ENCODE measurements around the gene RPS18.
"Not testable (repeated sequence)": the region's sequence is repeated elsewhere in the genome, so short reads cannot be mapped to it uniquely, and the experiment has no call there.

The RPS18 gene

DNA sequence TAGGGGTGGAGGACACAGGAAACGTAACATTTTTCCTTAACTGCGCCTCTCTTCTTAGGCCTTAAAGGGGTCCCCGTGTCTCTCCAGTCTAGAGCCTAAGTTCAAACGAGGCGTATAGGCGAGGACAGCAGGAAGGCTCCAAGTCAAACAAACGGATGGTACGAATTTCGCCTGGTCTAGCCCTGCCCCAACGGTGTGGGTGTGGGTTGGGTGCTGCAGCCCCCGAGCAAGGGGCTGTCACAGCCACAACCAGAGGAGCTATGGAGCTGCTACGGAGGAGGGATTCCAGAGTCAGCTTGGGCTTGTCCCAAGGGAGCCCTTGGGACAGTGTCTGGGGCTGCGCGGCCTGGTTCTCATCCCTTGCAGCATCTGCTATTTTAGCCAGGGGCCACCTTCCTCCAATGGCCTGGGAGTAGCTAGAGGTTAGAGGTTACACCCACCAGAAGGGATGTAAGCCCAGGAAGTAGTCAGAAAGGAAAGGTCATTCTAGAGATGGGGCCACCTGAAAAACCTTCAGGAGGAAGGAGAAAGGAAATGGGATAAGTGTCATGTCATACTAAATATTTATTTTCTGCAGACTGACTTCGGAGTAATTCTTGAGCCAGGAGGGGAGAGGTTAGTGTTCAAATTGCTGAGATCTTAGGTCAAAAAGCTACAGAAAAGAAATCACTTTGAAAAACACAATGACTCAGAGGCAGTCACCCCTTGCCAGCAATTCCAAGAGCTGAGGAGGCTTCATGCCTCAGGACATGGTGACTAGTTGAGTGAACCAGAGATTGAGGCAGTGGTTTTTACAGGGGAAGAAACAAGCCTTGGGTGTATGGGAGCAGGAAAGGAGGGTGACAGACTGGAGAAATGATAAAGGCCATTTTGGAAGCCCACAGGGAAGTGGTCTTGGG lies 21.9 kb upstream of the RPS18 start:
- TF ChIP-seq POLR2AphosphoS5 (IDR thresholded peaks at IDR 0.05; ENCODE audit: low read depth, low read length), result no peak
- TF ChIP-seq POLR2A (IDR thresholded peaks at IDR 0.05; ENCODE audit: low read depth, low read length), result no peak
- TF ChIP-seq TAF1 (IDR thresholded peaks at IDR 0.05; ENCODE audit: borderline replicate concordance, low read depth, low read length), result no peak
- no peak for FAIRE-seq
- no peak for DNase-seq (ENCODE audit: insufficient read length)

DNA sequence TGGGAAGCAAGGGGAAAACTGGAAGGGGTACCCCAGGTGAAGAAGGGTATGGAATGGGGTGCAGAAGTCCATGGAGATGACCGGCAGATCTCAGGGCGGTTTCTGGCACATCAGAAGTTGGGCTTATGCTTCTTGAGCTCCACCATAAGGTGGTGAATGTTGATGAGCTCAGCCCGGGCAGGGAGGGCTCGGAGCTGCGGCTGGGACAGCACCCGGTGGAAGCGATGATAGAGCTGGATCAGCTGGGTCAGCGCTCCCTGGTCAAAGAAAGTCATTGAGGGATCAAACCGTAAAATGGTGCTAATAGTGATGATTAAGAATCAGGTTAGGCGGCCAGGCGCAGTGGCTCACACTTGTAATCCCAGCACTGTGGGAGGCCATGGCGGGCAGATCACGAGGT lies 21.1 kb upstream of the RPS18 start:
- FAIRE-seq (no peak), DNase-seq (ENCODE audit: insufficient read length) (no peak)
- TF ChIP-seq TAF1 (IDR thresholded peaks at IDR 0.05; ENCODE audit: borderline replicate concordance, low read depth, low read length), result no peak

DNA sequence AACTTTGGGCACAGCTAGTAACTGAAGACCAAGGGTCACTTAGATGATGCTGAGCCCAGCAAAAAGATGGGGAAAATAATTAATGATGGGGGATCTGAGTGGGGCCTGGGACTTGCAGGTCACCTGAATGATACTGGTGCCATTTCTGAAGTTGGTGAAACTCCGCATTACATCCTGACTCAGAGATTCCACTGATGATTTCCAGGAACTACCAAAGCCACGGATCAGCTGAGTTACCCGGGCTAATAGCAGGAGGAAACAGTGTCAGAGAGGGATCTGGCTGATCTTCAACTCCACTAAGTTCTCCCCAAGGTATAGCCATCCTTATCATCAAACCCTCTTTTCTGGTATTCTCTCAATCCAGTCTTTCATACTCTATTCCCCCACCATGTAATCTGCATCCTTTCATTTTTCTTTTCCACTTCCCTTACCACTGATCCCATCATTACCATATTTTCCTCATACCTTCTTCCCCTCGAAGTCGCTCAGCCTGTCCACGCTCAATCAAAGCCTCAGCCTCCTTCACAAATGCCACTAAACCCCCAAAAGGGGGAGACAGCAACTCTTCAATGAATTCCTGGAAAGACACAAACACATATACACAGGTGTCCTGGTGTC lies 20.4 kb upstream of the RPS18 start:
- no peak for DNase-seq (ENCODE audit: insufficient read length)
- FAIRE-seq, result no peak
- TF ChIP-seq TAF1 (IDR thresholded peaks at IDR 0.05; ENCODE audit: borderline replicate concordance, low read depth, low read length), result no peak

DNA sequence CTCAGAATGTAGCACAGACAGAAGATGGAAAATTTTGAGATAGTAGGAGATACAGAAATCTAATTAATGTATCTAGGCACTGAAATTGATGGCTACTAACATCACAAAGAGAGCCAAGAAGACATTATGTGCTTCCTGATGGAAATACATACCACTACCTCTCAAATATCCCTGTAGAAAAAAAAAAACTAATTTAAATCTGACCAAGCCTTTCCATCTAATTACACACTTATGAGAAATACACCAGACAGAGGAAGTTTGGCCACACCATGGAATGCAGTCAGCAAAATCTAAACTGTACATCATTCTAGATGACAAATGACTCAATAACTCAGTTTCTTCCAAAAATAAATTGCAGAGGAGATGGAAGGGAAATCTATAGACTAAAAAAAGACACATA lies 19.1 kb upstream of the RPS18 start:
- no peak for FAIRE-seq
- no peak for TF ChIP-seq TAF1 (IDR thresholded peaks at IDR 0.05; ENCODE audit: borderline replicate concordance, low read depth, low read length)
- no peak for TF ChIP-seq POLR2AphosphoS5 (IDR thresholded peaks at IDR 0.05; ENCODE audit: low read depth, low read length)
- TF ChIP-seq POLR2A (IDR thresholded peaks at IDR 0.05; ENCODE audit: low read depth, low read length), result no peak
- DNase-seq (ENCODE audit: insufficient read length), result no peak

DNA sequence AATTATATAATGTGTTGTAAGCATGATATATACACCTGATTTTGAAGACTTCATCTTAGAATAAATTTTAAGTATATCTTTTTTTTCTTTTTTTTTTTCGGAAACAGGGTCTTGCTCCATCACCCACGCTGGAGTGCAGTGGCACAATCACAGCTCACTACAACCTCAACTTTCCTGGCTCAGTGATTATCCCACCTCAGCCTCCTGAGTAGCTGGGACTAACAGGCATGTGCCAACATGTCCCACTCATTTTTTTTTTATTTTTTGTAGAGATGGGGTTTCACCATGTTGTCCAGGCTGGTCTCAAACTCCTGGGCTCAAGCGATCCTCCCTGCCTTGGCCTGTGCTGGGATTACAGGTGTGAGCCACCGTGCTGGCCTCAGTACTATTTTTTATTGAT lies 17.3 kb upstream of the RPS18 start:
- TF ChIP-seq POLR2AphosphoS5 (IDR thresholded peaks at IDR 0.05; ENCODE audit: low read depth, low read length), result no peak
- TF ChIP-seq TAF1 (IDR thresholded peaks at IDR 0.05; ENCODE audit: borderline replicate concordance, low read depth, low read length), result no peak
- TF ChIP-seq POLR2A (IDR thresholded peaks at IDR 0.05; ENCODE audit: low read depth, low read length), result no peak
- DNase-seq (ENCODE audit: insufficient read length) (no peak), FAIRE-seq (no peak)

DNA sequence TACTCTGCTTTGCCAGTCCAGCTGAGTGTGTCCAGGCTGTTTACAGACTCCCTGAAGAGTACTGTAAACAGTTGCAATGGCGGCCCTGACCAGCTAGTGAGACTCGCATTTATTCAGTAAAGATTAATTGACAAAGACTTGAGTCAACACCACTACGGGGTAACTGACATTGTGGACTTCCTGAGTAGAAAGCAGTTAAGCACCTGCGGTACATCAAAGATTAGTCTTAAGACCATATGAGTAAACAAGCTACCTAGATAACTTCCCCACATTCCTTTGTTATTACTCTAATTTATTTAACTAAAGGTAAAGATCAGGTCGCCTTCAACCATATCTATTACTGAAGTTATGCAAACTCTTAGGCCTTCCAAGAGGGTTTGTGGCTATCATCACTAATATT lies 12.8 kb upstream of the RPS18 start:
- TF ChIP-seq POLR2A (IDR thresholded peaks at IDR 0.05; ENCODE audit: low read depth, low read length) (no peak), POLR2AphosphoS5 (IDR thresholded peaks at IDR 0.05; ENCODE audit: low read depth, low read length) (no peak), TAF1 (IDR thresholded peaks at IDR 0.05; ENCODE audit: borderline replicate concordance, low read depth, low read length) (no peak)
- no peak for DNase-seq (ENCODE audit: insufficient read length)
- FAIRE-seq, result no peak

DNA sequence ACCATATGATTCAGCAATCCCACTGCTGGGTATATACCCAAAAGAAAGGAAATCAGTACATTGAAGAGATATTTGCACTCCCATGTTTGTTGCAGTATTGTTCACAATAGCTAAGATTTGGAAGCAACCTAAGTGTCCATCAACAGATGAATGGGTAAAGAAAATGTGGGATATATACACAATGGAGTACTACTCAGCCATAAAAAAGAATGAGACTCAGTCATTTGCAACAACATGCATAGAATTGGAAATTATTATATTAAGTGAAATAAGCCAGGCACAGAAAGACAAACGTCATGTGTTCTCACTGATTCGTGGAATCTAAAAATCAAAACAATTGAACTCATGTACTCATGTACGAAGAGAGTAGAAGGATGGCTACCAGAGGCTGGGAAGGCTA lies 9.4 kb upstream of the RPS18 start:
- not testable (repeated sequence) for DNase-seq (ENCODE audit: insufficient read length); FAIRE-seq

DNA sequence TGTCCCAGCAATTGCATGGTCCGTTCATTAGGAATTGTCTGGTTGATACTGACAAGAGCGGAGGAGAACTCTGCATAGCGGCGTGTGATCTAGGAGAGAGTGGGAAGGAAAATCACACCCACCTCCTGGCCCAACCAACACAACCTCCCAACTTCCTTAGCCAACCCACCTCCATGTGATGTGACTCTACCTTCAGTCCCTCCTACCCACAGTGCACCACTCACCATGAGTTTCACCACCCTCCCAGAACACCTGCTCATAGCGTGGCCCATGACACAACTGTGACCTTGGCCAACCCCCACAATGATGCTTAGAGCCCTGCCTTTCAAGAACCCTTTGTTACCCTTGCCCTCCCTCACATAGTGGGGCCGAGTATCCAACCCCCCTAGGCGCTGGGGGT lies 7.9 kb upstream of the RPS18 start:
- FAIRE-seq (no peak), DNase-seq (ENCODE audit: insufficient read length) (no peak)
- TF ChIP-seq POLR2A (IDR thresholded peaks at IDR 0.05; ENCODE audit: low read depth, low read length) (no peak), TAF1 (IDR thresholded peaks at IDR 0.05; ENCODE audit: borderline replicate concordance, low read depth, low read length) (no peak), POLR2AphosphoS5 (IDR thresholded peaks at IDR 0.05; ENCODE audit: low read depth, low read length) (no peak)

DNA sequence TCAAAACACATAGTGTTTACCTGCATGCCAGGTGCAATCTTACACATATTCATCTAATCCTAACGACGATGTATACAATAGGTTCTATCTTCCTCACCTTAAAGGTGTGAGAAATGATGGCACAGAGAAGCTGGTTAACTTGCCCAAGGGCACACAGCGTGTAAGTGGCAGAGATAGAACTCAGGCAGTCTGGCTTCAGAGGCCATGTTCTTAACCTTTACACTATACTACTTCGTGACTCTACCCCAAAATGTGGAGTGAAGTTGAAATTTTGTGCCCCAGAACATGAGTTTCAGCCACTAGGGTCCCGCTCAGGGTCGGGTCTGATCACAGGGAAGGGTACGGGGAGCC lies 783 bp upstream of the RPS18 start:
- DNase-seq (ENCODE audit: insufficient read length) (no peak), FAIRE-seq (peak; percentile 67)
- TF ChIP-seq POLR2AphosphoS5 (IDR thresholded peaks at IDR 0.05; ENCODE audit: low read depth, low read length), result no peak
- no peak for TF ChIP-seq POLR2A (IDR thresholded peaks at IDR 0.05; ENCODE audit: low read depth, low read length)
- TF ChIP-seq TAF1 (IDR thresholded peaks at IDR 0.05; ENCODE audit: borderline replicate concordance, low read depth, low read length), result no peak

DNA sequence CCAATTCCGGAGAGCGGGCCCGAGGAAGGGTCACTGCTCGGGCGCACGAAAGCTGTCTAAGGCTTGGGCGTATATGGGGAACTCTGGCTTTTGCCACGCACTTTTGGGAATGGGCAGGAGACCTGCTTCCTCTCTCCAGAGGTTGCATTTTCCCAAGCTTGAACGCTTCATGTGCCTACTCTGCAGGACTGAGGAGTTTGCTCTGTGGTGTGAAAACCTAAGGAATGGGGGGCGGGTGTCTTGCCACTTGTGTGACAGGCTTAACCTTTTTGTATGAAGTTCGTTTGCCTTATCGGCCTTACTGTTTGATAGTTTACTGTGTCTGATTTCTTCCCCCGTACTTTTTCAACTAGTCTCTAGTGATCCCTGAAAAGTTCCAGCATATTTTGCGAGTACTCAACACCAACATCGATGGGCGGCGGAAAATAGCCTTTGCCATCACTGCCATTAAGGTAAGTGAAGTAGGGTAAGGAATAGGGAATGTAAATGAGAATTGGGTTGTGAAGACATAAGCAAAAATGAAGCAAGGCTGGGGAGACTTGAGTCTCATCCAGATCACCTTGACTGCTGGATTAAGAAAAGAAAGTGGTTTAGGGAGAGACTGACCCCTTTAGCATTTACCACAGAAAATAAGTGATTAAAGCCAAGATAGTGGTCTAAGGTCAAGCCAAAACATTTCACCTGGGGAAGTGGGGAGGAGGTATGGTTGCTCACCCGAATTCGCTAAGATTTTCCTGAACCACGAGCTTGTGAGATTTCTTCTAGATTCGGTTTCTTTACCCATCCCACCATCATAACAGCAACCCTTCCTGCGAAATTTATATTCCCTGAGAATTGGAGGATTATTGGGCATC lies 627 bp downstream of the RPS18 start:
- TF ChIP-seq POLR2A (IDR thresholded peaks at IDR 0.05; ENCODE audit: low read depth, low read length) (no peak), POLR2AphosphoS5 (IDR thresholded peaks at IDR 0.05; ENCODE audit: low read depth, low read length) (no peak; the same call in 1 of the 2 replicates), TAF1 (IDR thresholded peaks at IDR 0.05; ENCODE audit: borderline replicate concordance, low read depth, low read length) (no peak)
- DNase-seq (ENCODE audit: insufficient read length) (no peak), FAIRE-seq (no peak)

DNA sequence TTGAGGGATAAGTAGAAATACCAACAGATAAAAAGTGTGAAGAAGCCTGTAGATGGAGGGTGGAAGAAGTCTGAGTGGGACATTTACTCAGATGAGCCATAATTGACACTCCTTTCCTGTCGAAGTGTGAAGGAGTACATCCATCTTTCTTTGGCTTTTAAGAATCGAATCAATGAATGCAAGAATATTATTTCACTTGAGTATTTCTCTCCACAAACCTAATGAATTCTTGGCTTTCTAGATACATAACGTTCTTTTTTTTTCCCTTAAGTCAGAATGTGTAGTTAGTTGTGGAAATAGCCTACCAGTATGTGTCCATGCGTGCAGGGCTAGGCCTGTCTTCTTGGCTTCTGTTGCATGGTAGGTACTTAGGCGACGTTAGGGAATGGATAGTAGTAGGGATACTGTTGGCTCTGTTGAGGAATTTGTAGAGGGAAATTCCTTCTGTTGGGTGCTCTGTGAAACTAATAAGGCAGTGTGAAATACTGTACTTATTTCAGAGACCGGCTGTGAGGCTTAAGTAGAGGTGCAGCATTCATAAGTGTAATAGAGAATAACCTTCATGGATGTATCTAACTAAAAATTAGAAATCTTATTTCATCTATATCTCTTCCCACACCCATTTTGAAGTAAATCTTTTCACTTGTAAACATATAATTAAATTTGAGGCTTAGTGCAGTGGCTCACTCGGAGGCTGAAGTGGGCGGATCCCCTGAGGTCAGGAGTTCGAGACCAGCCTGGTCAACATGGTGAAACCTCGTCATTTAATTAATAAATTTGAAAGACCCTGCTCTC lies 1.5 kb downstream of the RPS18 start:
- DNase-seq (ENCODE audit: insufficient read length), result no peak
- TF ChIP-seq POLR2AphosphoS5 (IDR thresholded peaks at IDR 0.05; ENCODE audit: low read depth, low read length) (no peak; the same call in 1 of the 2 replicates), TAF1 (IDR thresholded peaks at IDR 0.05; ENCODE audit: borderline replicate concordance, low read depth, low read length) (no peak), POLR2A (IDR thresholded peaks at IDR 0.05; ENCODE audit: low read depth, low read length) (peak; percentile 55)
- FAIRE-seq, result no peak

Data from GM12892 (cell line).